Measurements from ENCODE around the gene EPYC.

GRCh38 chr12:90987101-90987500 is 17.7 kb downstream of the EPYC start:
- TF ChIP-seq POLR2A (IDR thresholded peaks at IDR 0.05) (no peak), CTCF (IDR thresholded peaks at IDR 0.05) (no peak)
